Measurements from ENCODE around the gene CEP164.

The CEP164 gene

DNA sequence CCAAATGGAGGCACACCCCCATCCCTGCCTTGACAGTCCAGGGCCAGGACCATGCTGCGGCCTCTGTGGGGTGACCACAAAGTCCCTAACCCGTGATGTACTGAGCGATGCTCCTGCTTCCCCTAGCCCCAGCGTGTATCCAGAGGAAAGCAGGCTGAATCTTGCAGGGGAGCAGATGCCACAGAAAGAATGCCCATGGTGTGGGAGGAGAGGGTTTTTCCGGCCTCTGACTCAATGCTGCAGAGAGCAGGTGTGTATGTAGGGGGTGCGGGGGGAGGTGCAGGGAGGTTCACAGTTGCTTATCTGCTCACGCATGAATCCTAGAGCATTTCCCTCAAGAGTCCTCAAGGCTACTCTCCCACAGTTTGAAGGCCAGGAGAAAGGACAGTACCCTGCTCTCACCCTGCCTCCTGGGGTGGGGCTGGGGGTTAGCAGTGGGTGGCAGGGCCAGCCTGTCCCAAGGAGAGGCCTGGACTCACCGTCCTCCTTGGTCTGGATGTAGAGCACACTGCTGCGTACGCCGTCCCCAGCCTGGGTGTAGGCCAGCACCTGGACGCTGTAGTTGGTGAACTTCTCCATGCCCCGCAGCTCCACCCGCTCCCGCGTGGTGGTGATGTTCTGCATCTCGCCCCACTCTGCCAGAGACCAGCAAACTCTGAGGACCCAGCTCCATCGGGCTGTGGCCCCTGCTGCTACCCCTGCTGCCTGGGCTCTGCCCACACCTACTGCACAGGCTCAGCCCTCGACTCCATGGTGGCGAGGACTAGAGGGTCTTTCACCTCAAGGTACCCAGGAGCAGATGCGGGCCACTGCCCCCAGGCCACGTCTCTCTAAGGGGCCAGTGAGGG lies 130.8 kb downstream of the CEP164 start:
- Histone ChIP-seq H3K36me3 (ENCODE audit: control insufficient read depth, insufficient read depth, low read length) (no peaks in the 10 kb centered on the region), H3K4me1 (ENCODE audit: control insufficient read depth, insufficient read depth, low read length) (no peaks in the 10 kb centered on the region), H3K27ac (ENCODE audit: low read depth, low read length) (no peak overlapping the region), H3K27me3 (ENCODE audit: control insufficient read depth, insufficient read depth, low read length) (no peaks in the 10 kb centered on the region), H3K4me3 (ENCODE audit: low read length) (no peak overlapping the region), H3K9ac (ENCODE audit: low read length) (no peak overlapping the region)

DNA sequence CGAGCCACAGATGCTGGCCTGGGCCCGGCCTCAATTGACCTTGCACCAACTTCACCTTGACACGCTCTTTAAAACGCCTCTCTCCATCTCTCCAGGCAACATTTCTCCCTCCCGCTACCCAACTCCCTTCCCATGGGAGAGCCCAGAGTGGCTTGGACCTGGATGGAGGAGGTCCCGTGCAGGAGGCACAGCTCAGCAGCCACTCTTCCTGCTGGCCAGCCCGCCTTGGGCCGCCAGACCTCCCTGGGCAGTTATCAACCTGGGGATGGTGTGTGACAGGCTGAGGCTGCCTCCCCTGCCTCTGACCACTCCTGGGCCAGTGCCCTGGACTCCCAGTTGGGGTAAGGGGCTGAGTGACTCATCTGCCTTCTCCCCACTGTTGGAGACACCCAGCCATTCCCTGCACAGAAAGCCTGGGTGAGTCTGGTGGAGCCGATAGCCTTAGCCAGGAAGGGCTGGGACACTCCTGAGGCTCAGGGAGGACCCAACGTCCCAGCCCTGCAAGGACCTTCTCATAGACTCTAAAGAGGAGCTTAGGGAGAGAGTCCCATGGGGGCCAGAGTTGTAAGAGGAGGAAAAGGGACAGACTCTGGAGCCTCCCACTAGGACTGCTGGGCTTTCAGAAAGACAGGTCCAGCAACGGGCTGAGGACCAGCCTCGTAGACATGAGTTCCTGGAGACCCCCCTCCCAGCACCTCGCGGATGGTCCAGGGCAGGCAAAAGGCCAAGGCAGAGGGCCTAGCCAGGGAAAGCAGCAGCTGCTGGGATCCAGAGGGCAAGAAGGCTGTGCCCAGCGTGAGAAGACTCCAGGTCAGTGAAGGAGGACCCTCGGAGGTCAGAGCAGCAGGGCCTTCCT lies 131.7 kb downstream of the CEP164 start:
- H3K27ac ChIP-seq (ENCODE audit: low read depth, low read length): no peak overlapping the region
- H3K36me3 ChIP-seq (ENCODE audit: control insufficient read depth, insufficient read depth, low read length): no peaks in the 10 kb centered on the region
- H3K4me3 ChIP-seq (ENCODE audit: low read length): no peak overlapping the region
- H3K27me3 ChIP-seq (ENCODE audit: control insufficient read depth, insufficient read depth, low read length): no peaks in the 10 kb centered on the region
- no peak overlapping the region for H3K9ac ChIP-seq (ENCODE audit: low read length)
- no peaks in the 10 kb centered on the region for H3K4me1 ChIP-seq (ENCODE audit: control insufficient read depth, insufficient read depth, low read length)

GRCh38 chr11:117459979-117460300 lies 132.3 kb downstream of the CEP164 start:
- H3K27ac ChIP-seq (ENCODE audit: low read depth, low read length): no peak overlapping the region
- no peak overlapping the region for H3K9ac ChIP-seq (ENCODE audit: low read length)
- H3K27me3 ChIP-seq (ENCODE audit: control insufficient read depth, insufficient read depth, low read length): no peaks in the 10 kb centered on the region
- H3K36me3 ChIP-seq (ENCODE audit: control insufficient read depth, insufficient read depth, low read length): no peaks in the 10 kb centered on the region
- H3K4me3 ChIP-seq (ENCODE audit: low read length): no peak overlapping the region
- H3K4me1 ChIP-seq (ENCODE audit: control insufficient read depth, insufficient read depth, low read length): no peaks in the 10 kb centered on the region

DNA sequence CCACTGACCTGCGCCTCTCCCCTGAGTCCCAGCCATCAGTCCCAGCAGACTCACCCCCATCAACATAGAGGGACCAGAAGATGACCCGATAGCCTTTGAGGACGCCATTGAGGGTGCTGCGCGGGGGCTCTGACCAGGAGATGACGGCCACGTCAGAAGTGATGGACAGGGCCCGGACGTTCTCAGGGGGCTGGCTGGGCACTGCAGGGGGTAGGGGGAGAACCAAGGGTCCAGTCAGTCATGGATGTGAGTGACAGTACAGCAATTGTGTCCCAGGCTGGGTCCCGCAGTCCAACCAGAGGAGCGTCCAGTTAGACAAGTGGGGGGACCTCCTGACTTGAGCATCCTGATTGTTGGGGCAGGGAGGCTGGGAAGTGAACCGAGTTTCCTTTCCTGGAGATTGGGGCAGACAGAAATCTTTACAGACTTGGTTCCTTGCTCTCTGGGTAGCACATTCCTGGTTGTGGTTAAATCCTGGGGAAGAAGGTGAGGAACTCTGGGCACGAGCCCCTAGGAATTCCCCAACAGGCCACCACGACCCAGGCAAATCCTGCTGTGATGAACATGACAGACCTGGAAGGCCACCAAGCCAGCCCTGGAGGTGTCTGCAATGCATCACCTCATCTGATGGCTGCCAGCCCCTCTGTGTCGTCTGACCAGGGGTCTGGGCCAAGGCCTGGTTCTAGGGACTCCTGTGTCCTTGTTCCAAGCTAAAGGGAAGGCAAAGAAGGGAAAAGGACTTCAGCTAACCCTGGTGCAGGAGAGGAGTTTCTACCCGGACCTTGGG lies 133.9 kb downstream of the CEP164 start:
- no peaks in the 10 kb centered on the region for H3K36me3 ChIP-seq (ENCODE audit: control insufficient read depth, insufficient read depth, low read length)
- no peak overlapping the region for H3K4me3 ChIP-seq (ENCODE audit: low read length)
- no peak overlapping the region for H3K27ac ChIP-seq (ENCODE audit: low read depth, low read length)
- H3K4me1 ChIP-seq (ENCODE audit: control insufficient read depth, insufficient read depth, low read length): no peaks in the 10 kb centered on the region
- no peaks in the 10 kb centered on the region for H3K27me3 ChIP-seq (ENCODE audit: control insufficient read depth, insufficient read depth, low read length)
- no peak overlapping the region for H3K9ac ChIP-seq (ENCODE audit: low read length)

GRCh38 chr11:117462183-117462863 lies 134.7 kb downstream of the CEP164 start:
- Histone ChIP-seq H3K36me3 (ENCODE audit: control insufficient read depth, insufficient read depth, low read length) (no peaks in the 10 kb centered on the region), H3K4me1 (ENCODE audit: control insufficient read depth, insufficient read depth, low read length) (no peaks in the 10 kb centered on the region), H3K9ac (ENCODE audit: low read length) (no peak overlapping the region), H3K27ac (ENCODE audit: low read depth, low read length) (no peak overlapping the region), H3K27me3 (ENCODE audit: control insufficient read depth, insufficient read depth, low read length) (no peaks in the 10 kb centered on the region), H3K4me3 (ENCODE audit: low read length) (no peak overlapping the region)

- H3K9ac ChIP-seq (ENCODE audit: low read length): no peak overlapping the region
- H3K27ac ChIP-seq (ENCODE audit: low read depth, low read length): no peak overlapping the region
- no peak overlapping the region for H3K4me3 ChIP-seq (ENCODE audit: low read length)
- no peaks in the 10 kb centered on the region for H3K27me3 ChIP-seq (ENCODE audit: control insufficient read depth, insufficient read depth, low read length)
- H3K36me3 ChIP-seq (ENCODE audit: control insufficient read depth, insufficient read depth, low read length): no peaks in the 10 kb centered on the region
- no peaks in the 10 kb centered on the region for H3K4me1 ChIP-seq (ENCODE audit: control insufficient read depth, insufficient read depth, low read length)
These were observed 135.2 kb downstream of the CEP164 start for GRCh38 chr11:117462864-117463247.
